ENCODE data around the gene RC3H2.
"Not testable (repeated sequence)": the region's sequence is repeated elsewhere in the genome, so short reads cannot be mapped to it uniquely, and the experiment has no call there.

Gene RC3H2

DNA sequence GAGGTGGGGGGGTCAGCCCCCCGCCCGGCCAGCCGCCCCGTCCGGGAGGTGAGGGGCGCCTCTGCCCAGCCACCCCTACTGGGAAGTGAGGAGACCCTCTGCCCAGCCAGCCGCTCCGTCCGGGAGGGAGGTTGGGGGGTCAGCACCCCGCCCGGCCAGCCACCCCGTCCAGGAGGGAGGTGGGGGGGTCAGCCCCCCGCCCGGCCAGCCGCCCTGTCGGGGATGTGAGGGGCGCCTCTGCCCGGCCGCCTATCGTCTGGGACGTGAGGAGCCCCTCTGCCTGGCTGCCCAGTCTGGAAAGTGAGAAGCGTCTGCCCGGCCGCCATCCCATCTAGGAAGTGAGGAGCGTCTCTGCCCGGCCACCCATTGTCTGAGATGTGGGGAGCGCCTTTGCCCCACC lies 37.9 kb downstream of the RC3H2 start:
- not testable (repeated sequence) for H3K4me3 ChIP-seq (ENCODE audit: low read depth, low read length); H3K36me3 ChIP-seq (ENCODE audit: insufficient read depth, low read length); H3K4me1 ChIP-seq (ENCODE audit: control insufficient read depth, insufficient read depth, low read length, unreplicated experiment)

DNA sequence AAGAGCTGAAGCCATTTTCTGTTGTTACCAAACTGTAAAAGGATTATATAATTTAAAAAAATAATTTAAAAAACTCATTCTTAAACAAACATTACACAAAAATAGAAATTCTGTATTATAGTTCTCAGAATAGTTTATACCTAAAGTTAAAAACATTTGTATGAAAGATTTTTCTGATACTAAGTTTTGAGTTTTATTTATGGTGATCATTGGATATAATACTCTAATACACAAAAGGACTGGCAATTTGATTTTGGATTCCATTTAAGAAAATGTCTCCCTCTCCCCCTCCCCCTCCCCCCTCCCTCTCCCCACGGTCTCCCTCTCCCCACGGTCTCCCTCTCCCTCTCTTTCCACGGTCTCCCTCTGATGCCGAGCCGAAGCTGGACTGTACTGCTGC lies 39.1 kb downstream of the RC3H2 start:
- H2AFZ ChIP-seq (ENCODE audit: low read length, unreplicated experiment): no peak overlapping the region
- H3K4me1 ChIP-seq (ENCODE audit: control insufficient read depth, insufficient read depth, low read length, unreplicated experiment): no peaks in the 10 kb centered on the region
- no peak overlapping the region for H3K27ac ChIP-seq (ENCODE audit: low read depth, low read length)
- no peaks in the 10 kb centered on the region for H3K79me2 ChIP-seq (ENCODE audit: control insufficient read depth, insufficient read depth, low read length, unreplicated experiment)
- H3K4me3 ChIP-seq (ENCODE audit: low read depth, low read length): no peak overlapping the region
- peaks cover 13% of the 10 kb centered on the region for H3K36me3 ChIP-seq (ENCODE audit: insufficient read depth, low read length)
- no peaks in the 10 kb centered on the region for H3K27me3 ChIP-seq (ENCODE audit: insufficient read depth, low read length)

More for the DNA sequence above, 37.9 kb downstream of the RC3H2 start:
- H3K27ac ChIP-seq (ENCODE audit: low read depth, low read length); H2AFZ ChIP-seq (ENCODE audit: low read length, unreplicated experiment); H3K27me3 ChIP-seq (ENCODE audit: insufficient read depth, low read length); H3K79me2 ChIP-seq (ENCODE audit: control insufficient read depth, insufficient read depth, low read length, unreplicated experiment): not testable (repeated sequence)

DNA sequence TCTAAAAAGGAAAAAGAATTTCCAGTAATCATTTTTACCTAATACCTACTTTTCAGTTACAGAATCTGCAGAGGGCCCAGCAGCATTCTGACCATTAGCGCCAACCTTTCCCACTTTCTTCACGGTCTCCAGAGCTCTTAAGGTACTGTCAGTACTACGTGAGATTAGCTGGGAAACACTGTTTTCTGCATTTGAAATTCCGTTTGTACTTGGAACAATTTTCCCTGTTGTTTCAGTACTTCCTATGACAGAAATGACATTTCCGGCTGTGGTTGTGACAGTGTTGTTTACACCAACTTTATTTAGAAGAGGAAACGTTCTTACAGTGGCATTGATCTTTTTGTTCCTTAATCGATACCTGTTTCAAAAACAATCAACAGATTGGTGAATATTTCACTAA lies 39.9 kb downstream of the RC3H2 start:
- no peak overlapping the region for H3K27ac ChIP-seq (ENCODE audit: low read depth, low read length)
- H3K79me2 ChIP-seq (ENCODE audit: control insufficient read depth, insufficient read depth, low read length, unreplicated experiment): no peaks in the 10 kb centered on the region
- peaks cover 5% of the 10 kb centered on the region for H3K4me1 ChIP-seq (ENCODE audit: control insufficient read depth, insufficient read depth, low read length, unreplicated experiment)
- H3K4me3 ChIP-seq (ENCODE audit: low read depth, low read length): no peak overlapping the region
- H2AFZ ChIP-seq (ENCODE audit: low read length, unreplicated experiment): no peak overlapping the region
- peaks cover 17% of the 10 kb centered on the region for H3K36me3 ChIP-seq (ENCODE audit: insufficient read depth, low read length)
- no peaks in the 10 kb centered on the region for H3K27me3 ChIP-seq (ENCODE audit: insufficient read depth, low read length)

DNA sequence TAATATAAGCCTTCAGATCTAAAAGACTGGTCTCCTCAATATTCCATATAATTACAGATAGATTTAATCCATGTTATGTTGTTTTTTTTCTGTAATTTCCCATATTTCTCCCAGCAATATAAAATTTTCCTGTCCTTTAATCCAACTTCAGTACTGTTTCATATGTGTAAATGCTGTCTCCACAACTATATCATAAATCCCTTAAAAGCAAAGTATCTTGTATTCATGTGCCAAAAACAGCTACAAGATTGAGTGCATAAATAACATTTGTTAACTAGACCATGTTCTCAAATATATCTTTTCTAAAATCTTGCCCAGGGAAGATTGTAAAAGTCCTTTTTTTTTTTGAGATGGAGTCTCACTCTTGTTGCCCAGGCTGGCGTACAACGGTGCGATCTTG lies 41.8 kb downstream of the RC3H2 start:
- Histone ChIP-seq H3K4me3 (ENCODE audit: low read depth, low read length) (no peak overlapping the region), H3K27ac (ENCODE audit: low read depth, low read length) (no peak overlapping the region), H3K27me3 (ENCODE audit: insufficient read depth, low read length) (no peaks in the 10 kb centered on the region), H3K4me1 (ENCODE audit: control insufficient read depth, insufficient read depth, low read length, unreplicated experiment) (peaks cover 5% of the 10 kb centered on the region), H2AFZ (ENCODE audit: low read length, unreplicated experiment) (no peak overlapping the region), H3K79me2 (ENCODE audit: control insufficient read depth, insufficient read depth, low read length, unreplicated experiment) (peaks cover 2% of the 10 kb centered on the region), H3K36me3 (ENCODE audit: insufficient read depth, low read length) (peaks cover 31% of the 10 kb centered on the region)

DNA sequence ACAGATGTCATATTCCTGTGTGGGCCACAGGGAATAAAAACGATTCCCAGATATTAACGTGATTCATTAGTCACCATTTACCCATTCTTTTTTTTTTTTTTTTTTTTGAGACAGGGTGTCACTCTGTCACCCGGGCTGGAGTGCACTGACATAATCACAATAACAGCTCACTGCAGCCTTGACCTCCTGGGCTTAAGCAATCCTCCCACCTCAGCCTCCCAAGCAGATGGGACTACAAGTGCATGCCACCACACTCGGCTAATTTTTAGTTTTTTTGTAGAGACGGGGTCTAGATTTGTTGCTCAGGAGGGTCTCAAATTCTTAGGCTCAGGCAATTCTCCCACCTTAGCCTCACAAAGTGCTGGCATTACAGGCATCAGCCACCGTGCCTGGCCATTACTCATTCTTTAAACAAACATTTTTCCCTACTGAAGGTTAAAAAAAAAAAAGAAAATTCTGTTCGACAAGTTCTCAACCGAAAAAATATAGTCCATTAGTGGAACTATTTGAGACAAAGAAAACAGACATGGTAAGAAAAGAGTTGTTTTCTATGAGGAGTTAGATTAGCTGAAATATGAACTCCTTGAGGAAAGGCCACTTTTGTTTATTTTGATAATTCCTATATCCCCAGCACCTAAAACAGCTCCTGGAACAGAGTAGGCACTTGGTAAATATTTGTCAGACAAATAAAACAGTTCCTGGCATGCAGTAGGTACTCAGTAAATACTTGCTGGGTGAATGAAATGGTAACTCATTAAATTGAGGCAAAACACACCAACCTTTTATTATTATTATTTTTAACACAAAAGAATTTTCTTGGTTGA lies 44.6 kb downstream of the RC3H2 start:
- H3K36me3 ChIP-seq (ENCODE audit: insufficient read depth, low read length): peaks cover 53% of the 10 kb centered on the region

DNA sequence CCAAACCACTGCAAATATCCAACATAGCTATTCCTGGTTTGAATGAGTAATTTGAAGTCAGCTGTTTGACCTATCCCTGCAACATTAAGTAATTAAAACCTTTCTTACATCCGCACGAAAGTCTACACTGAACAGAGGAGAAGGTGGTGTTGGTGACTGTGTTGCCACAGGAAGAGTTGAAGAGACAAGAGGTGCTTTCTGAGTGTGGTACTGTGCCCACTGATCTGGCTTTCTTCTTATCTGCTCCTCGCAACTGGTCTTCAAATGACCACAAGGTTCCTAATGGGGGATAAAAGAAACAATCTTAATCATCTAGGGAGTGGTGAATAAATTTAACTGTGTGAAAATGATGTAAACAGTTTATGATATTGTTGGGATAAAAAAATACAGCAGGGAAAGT lies 47.3 kb downstream of the RC3H2 start:
- Histone ChIP-seq H3K27me3 (ENCODE audit: insufficient read depth, low read length) (no peaks in the 10 kb centered on the region), H3K4me1 (ENCODE audit: control insufficient read depth, insufficient read depth, low read length, unreplicated experiment) (peaks cover 5% of the 10 kb centered on the region), H3K27ac (ENCODE audit: low read depth, low read length) (no peak overlapping the region), H2AFZ (ENCODE audit: low read length, unreplicated experiment) (no peak overlapping the region), H3K4me3 (ENCODE audit: low read depth, low read length) (no peak overlapping the region), H3K79me2 (ENCODE audit: control insufficient read depth, insufficient read depth, low read length, unreplicated experiment) (peaks cover 2% of the 10 kb centered on the region), H3K36me3 (ENCODE audit: insufficient read depth, low read length) (peaks cover 69% of the 10 kb centered on the region)

More for the DNA sequence above, 44.6 kb downstream of the RC3H2 start:
- no peaks in the 10 kb centered on the region for H3K27me3 ChIP-seq (ENCODE audit: insufficient read depth, low read length)
- H3K27ac ChIP-seq (ENCODE audit: low read depth, low read length): no peak overlapping the region
- peaks cover 2% of the 10 kb centered on the region for H3K79me2 ChIP-seq (ENCODE audit: control insufficient read depth, insufficient read depth, low read length, unreplicated experiment)
- no peak overlapping the region for H3K4me3 ChIP-seq (ENCODE audit: low read depth, low read length)
- H3K4me1 ChIP-seq (ENCODE audit: control insufficient read depth, insufficient read depth, low read length, unreplicated experiment): peaks cover 5% of the 10 kb centered on the region
- H2AFZ ChIP-seq (ENCODE audit: low read length, unreplicated experiment): no peak overlapping the region

DNA sequence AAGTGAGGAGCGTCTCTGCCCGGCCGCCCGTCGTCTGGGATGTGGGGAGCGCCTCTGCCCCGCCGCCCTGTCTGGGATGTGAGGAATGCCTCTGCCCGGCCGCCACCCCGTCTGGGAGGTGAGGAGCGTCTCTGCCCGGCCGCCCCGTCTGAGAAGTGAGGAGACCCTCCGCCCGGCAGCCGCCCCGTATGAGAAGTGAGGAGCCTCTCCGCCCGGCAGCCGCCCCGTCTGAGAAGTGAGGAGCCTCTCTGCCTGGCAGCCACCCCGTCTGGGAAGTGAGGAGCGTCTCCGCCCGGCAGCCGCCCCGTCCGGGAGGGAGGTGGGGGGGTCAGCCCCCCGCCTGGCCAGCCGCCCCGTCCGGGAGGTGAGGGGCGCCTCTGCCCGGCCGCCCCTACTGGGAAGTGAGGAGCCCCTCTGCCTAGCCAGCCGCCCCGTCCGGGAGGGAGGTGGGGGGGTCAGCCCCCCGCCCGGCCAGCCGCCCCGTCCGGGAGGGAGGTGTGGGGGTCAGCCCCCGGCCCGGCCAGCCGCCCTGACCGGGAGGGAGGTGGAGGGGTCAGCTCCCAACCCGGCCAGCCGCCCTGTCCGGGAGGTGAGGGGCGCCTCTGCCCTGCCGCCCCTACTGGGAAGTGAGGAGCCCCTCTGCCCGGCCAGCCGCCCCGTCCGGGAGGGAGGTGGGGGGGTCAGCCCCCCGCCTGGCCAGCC lies 52.9 kb downstream of the RC3H2 start:
- not testable (repeated sequence) for H3K4me3 ChIP-seq (ENCODE audit: low read depth, low read length); H3K4me1 ChIP-seq (ENCODE audit: control insufficient read depth, insufficient read depth, low read length, unreplicated experiment); H2AFZ ChIP-seq (ENCODE audit: low read length, unreplicated experiment); H3K27me3 ChIP-seq (ENCODE audit: insufficient read depth, low read length); H3K27ac ChIP-seq (ENCODE audit: low read depth, low read length); H3K79me2 ChIP-seq (ENCODE audit: control insufficient read depth, insufficient read depth, low read length, unreplicated experiment)
- peaks cover 56% of the 10 kb centered on the region for H3K36me3 ChIP-seq (ENCODE audit: insufficient read depth, low read length)

DNA sequence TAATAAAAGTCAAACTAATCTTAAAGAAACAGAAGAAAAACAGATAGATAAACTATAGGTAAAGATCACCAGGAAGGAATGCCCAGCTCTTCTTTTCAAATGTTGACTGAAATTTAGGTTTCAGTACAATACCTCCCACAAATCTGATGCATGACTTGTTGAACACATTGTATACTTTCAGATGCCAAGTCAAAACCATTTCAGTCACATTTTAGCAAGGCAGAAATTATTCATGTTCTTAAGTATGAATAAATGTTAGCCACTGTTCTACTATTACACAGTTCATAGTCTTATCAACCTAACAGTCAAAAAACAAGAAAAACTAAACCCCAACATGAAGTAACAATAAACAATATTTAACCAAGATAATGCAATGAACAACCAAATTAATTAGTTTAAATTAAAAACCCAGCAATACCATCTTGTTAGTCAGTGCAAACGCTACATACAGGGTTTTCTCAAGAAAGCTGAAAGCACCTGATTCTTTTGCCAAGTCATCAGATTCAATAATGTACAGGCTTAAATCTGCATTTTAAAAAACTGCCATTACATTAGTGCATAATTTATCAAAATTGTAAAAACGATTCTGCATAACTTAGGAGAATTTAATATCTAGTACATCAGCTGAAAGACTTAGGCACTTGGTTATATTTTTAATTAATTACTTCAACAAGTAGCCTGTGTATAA lies 56.8 kb downstream of the RC3H2 start:
- Histone ChIP-seq H3K27me3 (ENCODE audit: insufficient read depth, low read length) (no peaks in the 10 kb centered on the region), H2AFZ (ENCODE audit: low read length, unreplicated experiment) (no peak overlapping the region), H3K4me3 (ENCODE audit: low read depth, low read length) (no peak overlapping the region), H3K4me1 (ENCODE audit: control insufficient read depth, insufficient read depth, low read length, unreplicated experiment) (no peaks in the 10 kb centered on the region), H3K79me2 (ENCODE audit: control insufficient read depth, insufficient read depth, low read length, unreplicated experiment) (no peaks in the 10 kb centered on the region), H3K36me3 (ENCODE audit: insufficient read depth, low read length) (peaks cover 33% of the 10 kb centered on the region), H3K27ac (ENCODE audit: low read depth, low read length) (no peak overlapping the region)

DNA sequence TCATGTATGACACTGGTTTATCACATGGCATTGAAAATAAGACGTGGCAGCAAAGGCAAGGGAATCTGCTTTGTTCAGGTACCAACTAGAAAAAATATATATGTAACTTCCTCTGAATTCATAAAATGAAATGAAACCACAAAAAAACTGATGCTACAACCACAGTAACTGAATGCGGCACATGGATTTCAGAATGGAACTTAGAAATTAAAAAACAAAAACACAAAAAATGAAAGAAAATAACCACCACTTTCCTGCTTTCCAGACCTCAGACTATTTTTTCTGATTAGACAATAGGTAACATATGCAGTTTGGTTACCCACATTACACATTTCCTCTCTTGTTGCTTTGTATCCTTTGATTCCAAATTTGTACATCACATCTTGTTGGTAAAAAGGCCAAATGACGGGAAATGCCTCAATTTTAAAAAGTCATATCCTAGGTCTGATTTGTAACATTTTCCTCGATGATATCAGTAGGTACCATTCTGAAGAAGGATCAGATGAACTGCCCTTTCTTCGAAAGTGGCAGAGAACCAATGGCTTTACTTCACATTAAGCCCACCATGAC lies 58.7 kb downstream of the RC3H2 start:
- Histone ChIP-seq H3K27ac (ENCODE audit: low read depth, low read length) (no peak overlapping the region), H3K4me1 (ENCODE audit: control insufficient read depth, insufficient read depth, low read length, unreplicated experiment) (no peaks in the 10 kb centered on the region), H2AFZ (ENCODE audit: low read length, unreplicated experiment) (no peak overlapping the region), H3K27me3 (ENCODE audit: insufficient read depth, low read length) (no peaks in the 10 kb centered on the region), H3K79me2 (ENCODE audit: control insufficient read depth, insufficient read depth, low read length, unreplicated experiment) (no peaks in the 10 kb centered on the region), H3K36me3 (ENCODE audit: insufficient read depth, low read length) (peaks cover 33% of the 10 kb centered on the region), H3K4me3 (ENCODE audit: low read depth, low read length) (no peak overlapping the region)

DNA sequence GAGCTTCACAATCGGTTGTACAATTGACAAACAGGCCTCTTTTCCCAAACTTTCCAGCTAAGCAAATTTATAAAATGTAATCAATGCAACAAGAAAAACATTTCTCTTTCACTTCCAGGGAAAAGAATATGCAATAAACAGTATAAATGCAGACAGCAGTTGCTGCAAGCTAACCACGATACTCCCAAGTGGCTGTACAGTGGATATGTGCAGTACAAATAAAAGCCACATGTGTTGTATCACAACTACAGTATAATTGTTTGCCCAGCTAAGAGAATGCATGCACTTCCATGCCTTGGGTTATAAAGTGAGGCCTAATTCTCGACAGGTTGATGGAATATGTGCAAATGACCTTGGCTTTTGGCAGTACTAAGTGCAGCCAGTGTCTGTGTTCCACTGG lies 60.0 kb downstream of the RC3H2 start:
- no peaks in the 10 kb centered on the region for H3K27me3 ChIP-seq (ENCODE audit: insufficient read depth, low read length)
- no peak overlapping the region for H3K27ac ChIP-seq (ENCODE audit: low read depth, low read length)
- no peak overlapping the region for H2AFZ ChIP-seq (ENCODE audit: low read length, unreplicated experiment)
- no peak overlapping the region for H3K4me3 ChIP-seq (ENCODE audit: low read depth, low read length)
- no peaks in the 10 kb centered on the region for H3K4me1 ChIP-seq (ENCODE audit: control insufficient read depth, insufficient read depth, low read length, unreplicated experiment)
- peaks cover 25% of the 10 kb centered on the region for H3K36me3 ChIP-seq (ENCODE audit: insufficient read depth, low read length)
- no peaks in the 10 kb centered on the region for H3K79me2 ChIP-seq (ENCODE audit: control insufficient read depth, insufficient read depth, low read length, unreplicated experiment)

Measured in ACC112 (cell line).